HG02678 (cell line): ENCODE results near the gene GTF3C4.

Experiments
- ATAC-seq: cut with Tn5 transposase; IDR thresholded peaks from one replicate; pipeline ENCODE4 v1.9.1; 2021; ENCODE audit warnings: mild to moderate bottlenecking, moderate library complexity; ENCODE audit not compliant: unreplicated experiment

The GTF3C4 gene

DNA sequence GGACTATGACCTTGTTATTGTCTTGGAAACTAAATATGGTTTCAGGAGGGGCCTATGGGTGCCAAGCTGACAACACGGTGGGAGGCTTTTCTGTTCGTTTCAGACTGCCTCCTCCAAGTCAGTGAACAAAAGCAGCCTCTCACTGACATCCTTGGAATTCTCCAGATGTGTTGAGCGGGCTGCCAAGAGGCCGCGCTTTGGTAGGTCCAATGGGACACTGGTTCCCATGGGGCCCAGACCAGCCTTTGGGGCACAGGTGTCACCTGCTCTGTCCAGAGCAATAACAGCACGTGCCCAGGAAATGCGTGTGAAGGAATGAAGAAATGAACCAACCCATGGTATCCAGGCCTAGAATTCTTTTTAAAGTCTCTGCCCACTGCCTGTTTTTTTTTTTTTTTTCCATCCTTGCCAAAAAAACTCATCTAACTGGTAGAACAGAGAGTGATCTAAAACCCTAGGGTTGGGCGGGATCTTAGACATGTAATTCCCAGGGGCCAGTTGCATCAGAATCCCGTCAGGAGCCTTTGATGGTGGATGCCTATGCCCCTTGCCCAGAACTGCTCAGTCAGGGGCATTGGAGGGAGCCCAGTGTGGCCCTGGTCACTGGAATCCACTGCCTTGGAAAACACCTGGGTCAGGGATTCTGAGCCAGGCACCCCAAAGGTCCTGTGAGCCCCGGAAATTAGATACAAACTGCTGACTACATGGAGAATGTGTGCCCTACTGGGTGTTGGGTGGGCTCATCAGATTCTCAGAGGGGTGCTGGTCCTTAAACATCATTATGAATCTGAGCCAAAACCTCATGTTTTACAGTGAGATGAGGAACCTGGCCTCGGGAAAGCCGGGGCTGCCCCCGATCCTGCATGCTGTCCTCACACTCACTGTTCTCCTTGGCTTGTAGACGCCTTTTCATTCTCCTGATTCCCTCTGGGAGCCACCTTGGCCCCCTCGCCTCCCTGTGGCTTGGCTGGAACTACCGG is 60.1 kb downstream of the GTF3C4 start:
- ATAC-seq = no peak

DNA sequence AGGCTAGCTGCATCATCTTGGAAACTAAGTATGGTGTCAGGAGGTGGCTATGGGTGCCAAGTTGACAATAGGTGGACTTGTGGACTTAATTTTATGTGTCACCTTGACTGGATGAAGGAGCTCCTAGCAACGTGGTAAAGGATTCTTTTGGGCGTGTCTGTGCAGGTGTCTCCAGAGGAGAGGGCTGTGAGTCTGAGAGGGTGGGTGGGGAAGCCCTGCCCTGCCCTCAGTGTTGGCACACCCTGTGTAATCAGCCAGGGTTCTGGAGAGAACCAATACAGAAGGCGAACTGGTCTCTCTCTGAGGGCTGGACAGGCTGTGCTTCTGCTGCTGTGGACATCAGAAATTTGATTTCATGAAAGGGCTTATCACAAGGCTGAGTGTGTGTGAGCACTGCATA is 61.0 kb downstream of the GTF3C4 start:
- no peak for ATAC-seq

DNA sequence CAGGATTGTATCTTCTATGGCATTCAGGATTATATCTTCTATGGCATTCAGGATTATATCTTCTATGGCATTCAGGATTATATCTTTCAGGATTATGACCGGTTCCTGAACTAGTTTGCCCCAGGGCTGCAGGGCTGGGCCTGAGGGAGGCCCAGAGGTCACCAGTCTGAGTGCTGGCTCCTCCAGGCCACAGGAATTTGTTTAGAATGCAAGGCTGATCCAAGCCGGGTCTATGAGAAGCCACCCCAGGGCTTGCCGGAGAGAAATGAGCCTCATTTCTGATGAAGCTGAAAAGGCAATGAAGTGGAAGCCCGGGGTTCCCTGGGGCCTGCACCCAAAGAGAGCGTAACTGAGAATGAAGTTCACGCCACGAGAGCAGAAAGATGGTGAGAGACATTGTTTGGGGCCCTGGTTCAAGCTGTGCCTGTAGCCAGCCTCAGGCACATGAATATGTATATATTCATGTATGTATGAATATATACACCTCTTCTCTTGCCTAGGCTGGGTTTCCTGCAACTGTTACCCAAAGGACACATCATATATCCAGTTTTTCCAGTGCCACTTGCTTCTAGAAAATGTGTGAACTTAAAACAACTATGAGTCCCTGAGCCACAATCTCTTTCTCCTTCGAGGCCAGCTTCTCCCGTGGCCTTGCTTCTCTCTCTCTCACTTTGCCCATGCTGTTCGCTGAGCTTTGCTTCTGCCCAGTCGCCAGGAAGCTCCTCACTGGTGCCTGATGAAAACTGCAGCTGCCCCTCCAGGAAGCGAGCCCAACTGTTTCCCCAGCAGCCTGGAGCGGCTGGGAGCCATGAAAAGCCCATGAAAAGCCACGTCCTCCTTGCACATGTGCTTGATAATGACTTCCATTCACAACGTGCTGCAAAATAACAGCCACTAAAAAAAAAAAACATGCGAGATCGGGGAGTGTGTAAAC is 62.3 kb downstream of the GTF3C4 start:
- ATAC-seq = no peak

DNA sequence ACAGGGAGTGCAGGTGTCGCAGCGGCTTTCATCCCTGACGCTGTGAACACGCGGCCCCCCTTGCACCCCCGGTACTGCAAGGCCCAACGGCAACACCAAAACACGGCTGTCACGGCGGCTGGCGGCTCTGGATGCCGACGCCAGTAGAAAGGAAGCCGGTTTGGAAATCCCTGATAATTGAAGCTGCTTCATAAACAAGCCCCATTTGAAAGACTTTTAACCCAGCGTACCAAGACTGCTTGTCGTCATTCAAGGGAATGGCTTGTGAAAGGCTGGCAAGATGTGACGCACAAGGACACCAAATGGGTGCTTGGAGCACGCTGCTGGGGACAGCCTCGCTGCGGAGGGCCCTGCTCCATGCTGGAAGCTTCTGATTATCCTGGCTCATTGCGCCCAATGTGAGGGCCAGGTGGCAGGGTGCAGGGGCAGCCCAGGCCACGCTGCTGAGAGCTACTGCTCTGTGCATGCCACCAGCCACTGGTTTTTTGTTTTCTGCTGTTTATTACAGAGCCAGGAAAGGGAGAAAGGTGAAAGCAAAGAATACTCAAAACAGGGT is 63.1 kb downstream of the GTF3C4 start:
- no peak for ATAC-seq

DNA sequence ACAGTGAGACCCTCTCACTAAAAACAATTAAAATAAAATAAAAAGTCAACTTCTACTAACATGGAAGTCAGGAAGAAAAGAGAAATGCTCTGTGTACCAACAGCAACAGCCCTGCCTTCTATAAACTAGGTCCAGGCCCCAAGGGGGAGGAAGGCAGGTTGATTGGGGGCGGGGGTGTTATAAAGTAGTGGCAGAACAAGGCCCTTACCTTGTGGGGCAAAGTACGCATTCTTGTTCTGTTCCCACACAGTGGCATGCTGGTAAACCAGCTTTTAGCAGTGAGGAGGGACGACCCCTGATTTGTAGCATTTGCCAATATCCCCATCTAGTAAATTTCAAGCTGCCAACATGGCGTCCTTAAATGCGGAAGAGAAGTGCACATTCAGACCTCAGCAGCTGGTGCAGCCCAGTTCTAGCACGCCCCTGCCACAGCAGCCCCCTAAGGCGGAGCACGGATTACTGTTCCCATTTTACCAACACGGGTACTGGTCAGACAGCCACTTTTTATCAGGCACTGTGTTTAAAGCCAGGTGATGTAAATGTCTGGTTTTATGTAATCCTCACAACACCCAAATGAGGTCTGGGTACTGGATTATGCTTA is 69.5 kb downstream of the GTF3C4 start:
- ATAC-seq = no peak

DNA sequence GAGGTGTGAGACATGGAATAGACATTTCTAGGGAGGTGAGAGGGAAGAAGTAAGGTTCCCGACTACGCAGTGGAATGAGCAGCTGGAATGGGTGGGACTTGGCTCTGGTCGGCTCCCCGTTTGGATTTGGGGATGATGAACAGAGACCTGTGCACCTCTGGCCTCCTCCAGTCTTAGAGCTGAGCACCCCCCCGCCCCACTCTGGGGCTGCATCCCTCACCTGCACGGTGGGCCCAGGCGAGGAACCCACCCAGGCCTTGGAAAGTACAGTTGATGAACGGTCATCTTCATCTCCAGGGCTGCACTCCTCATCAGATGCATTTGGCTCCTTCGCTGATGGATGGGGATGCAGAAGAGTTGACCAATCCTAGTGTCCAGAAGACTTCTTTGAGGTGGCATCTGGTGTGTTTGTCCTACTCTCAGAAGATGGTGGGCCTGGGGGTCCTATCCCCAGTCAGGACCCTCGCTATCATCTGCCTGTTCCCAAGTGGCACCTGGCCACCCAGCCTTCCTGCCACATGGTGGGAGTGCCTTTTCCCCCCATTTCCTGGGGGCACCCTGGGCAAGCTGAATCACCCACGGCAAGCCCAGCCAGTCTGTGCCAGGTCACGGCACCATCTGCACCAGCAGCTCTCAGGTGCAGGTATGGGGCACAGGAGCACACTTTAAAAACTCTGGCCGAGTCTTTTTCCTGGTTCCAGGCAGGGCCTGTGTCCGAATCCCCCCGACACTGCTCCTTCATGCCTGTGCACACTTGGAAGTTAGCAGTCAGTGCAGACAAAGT is 70.5 kb downstream of the GTF3C4 start:
- ATAC-seq = no peak

DNA sequence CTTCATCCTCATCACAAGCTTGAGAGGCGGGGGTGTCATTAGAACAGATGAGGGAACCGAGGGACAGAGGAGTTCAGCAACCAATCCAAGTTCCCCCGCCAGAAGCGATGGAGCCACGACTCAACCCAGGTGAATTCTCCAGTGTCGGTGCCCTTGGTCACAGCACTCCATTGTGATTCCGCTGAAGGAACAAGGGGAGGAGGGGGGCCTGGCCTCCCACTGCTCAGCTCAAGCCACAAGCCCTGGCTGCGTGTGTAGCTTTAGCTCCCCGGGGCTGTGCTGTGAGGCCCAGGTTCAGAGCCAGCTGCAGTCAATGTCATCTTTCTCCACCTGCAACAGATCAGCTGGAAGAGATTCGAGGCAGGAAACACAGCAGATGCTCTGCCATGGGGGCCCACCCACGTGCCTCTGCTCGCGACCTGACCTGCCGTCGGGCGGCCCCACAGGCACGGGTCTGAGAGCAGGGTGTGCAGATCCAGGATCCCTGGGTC is 72.6 kb downstream of the GTF3C4 start:
- no peak for ATAC-seq

DNA sequence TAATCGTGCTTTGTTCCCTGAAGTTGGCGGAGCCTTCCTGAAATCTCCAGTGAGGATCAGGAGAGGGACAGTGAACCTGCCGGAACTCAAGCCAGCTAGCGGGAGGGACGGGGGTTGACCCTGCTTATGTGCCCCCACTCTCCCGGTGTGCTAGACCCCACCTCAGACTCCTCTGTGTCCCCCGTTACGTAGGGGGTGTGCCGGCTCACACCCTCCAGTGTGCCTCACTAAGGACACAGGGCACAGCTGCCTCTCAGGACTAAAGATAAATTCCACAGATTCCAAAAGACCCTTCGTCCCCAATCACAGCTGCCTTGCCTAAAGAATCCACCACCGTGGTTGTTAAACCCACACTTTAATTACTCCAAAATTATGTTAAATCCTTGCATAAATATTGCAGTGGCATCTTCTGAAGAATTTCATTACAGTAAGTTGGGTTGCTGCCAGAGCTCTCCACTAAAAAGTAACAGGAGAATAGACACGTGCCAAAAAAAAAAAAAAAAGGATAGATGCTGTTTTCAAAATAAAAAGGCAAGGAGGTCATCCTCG is 73.7 kb downstream of the GTF3C4 start:
- ATAC-seq = no peak
